ENCODE measurements around the gene MORN5.

The MORN5 gene

GRCh38 chr9:122234022-122234748, 74.5 kb downstream of the MORN5 start:
- H3K4me3 ChIP-seq (ENCODE audit: low read depth, low read length) = no peak overlapping the region
- TF ChIP-seq CTCF (IDR thresholded peaks at IDR 0.05; ENCODE audit: low read depth, low read length) = no peak

- TF ChIP-seq CTCF (IDR thresholded peaks at IDR 0.05; ENCODE audit: low read depth, low read length) = no peak
- no peak overlapping the region for H3K4me3 ChIP-seq (ENCODE audit: low read depth, low read length)
Observed at GRCh38 chr9:122236681-122237080, 77.0 kb downstream of the MORN5 start.

GRCh38 chr9:122239722-122240121, 80.0 kb downstream of the MORN5 start:
- H3K4me3 ChIP-seq (ENCODE audit: low read depth, low read length) = no peak overlapping the region
- no peak for TF ChIP-seq CTCF (IDR thresholded peaks at IDR 0.05; ENCODE audit: low read depth, low read length)

- no peak overlapping the region for H3K4me3 ChIP-seq (ENCODE audit: low read depth, low read length)
- no peak for TF ChIP-seq CTCF (IDR thresholded peaks at IDR 0.05; ENCODE audit: low read depth, low read length)
Observed at GRCh38 chr9:122244349-122244748, 84.6 kb downstream of the MORN5 start.

- TF ChIP-seq CTCF (IDR thresholded peaks at IDR 0.05; ENCODE audit: low read depth, low read length) = no peak
- no peak overlapping the region for H3K4me3 ChIP-seq (ENCODE audit: low read depth, low read length)
Observed at GRCh38 chr9:122246666-122247065, 87.0 kb downstream of the MORN5 start.

GRCh38 chr9:122248448-122248865, 88.7 kb downstream of the MORN5 start:
- H3K4me3 ChIP-seq (ENCODE audit: low read depth, low read length) = no peak overlapping the region
- TF ChIP-seq CTCF (IDR thresholded peaks at IDR 0.05; ENCODE audit: low read depth, low read length) = no peak

Measured in WI38 (cell line).